Activated CD8-positive, alpha-beta memory T cell treated with anti-CD3 and anti-CD28 coated beads for 48 hours (primary cell): ENCODE results near the gene UCKL1.
"Not testable (repeated sequence)": the region's sequence is repeated elsewhere in the genome, so short reads cannot be mapped to it uniquely, and the experiment has no call there.

ENCODE experiments used
- DNase-seq, 3 experiments: peaks; one replicate each; pipeline ENCODE4 v3.0.0-alpha.2; 2020; ENCODE audit warnings: low read depth in 2 of 3, low spot score in 2 of 3

Gene UCKL1

DNA sequence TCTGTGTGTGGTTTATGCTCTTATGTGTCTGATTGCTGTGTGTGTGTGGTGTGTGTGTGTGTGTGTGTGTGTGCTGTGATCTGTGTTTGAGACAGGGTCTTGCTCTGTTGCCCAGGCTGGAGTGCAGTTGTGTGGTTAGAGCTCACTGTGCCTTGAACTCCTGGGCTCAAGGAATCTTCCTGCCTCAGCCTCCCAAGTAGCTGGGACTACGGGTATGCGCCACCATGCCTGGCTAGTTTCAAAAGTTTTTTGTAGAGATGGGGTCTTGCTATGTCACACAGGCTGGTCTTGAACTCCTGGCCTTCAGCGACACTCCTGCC lies 16.9 kb upstream of the UCKL1 start:
- DNase-seq, result no peak

- DNase-seq, result no peak
Observed at GRCh38 chr20:63972312-63973159, 16.3 kb upstream of the UCKL1 start.

- DNase-seq, result not testable (repeated sequence)
Observed at GRCh38 chr20:63971960-63972311, 15.7 kb upstream of the UCKL1 start.

DNA sequence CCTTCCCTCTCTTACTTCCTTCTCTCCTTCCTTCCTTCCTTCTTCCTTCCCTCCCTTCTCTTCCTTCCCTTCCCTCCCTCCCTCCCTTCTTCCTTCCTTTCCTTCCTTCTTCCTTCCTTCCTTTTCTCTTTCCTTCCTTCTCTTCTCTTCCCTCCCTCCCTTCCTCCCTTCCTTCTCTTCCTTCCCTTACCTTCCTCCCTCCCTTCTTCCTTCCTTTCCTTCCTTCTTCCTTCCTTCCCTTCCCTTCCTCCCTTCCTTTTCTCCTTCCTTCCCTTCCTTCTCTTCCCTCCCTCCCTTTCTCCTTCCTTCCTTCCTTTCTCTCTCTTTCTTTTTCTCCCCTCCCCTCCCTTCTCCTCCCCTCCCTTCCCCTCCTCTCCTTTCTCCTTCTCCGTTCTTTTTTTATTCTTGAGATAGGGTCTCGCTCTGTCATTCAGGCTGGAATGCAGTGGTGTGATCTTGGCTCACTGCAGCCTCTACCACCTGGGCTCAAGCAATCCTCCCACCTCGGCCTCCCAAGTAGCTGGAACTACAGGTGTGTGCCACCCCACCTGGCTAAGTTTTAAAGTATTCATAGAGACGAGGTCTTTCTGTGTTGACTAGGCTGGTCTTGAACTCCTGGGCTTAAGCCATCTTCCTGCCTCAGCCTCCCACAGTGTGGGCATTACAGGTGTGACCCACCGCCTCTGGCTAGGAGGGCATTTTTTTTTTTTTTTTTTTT lies 14.7 kb upstream of the UCKL1 start:
- no peak for DNase-seq

- DNase-seq, result no peak
Observed at GRCh38 chr20:63969838-63970713, 13.9 kb upstream of the UCKL1 start, which contains the start of gene ZNF512B. Gene ZNF512B, minus strand, starts transcription at chr20:63969930. Its CDS starts 1,980 bp downstream, at chr20:63967950.

DNA sequence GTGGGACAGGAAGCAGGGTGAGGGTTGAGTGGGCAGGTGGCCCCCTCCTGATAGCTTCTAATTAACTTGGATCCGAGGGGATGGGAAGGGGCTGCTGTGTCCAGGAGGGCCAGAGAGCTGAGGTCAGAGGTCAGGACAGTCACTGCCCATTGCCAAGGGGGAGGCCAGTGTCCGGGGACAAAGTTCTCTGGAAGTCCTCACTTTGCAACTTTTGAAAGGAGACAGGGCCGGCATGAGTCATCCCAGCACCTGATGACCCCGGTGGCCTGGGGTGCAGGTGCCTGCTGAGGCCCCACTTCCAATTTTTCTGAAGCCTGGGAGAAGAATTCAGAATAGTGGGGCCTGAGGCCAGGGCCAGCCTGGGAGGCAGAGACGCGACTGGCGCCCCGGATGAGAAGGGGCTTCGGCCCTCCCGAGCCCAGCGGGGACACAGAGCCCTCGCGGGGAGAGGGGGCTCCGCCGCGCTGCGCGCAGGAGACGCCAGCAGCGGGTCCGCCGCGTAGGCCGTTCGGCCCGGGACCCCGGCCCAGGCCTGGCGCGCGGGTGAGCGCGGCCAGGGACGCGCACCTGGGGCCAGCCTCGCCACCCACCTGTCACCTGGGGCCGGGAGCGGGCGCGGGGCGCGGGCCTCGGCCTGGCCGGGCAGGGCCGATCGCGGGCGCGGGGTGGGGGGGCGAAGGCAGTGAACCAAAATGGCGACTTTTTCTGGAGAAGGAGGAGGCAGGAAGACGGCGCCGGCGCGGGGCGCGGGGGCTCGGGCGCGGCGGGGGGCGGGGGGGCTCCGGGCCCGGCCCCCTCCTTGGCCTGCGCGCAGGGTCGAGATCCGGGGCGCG lies 12.9 kb upstream of the UCKL1 start:
- DNase-seq, result no peak

- no peak for DNase-seq
Observed at GRCh38 chr20:63968136-63968927, 12.1 kb upstream of the UCKL1 start.

- DNase-seq, result no peak
Observed at GRCh38 chr20:63967330-63968135, 11.3 kb upstream of the UCKL1 start.

DNA sequence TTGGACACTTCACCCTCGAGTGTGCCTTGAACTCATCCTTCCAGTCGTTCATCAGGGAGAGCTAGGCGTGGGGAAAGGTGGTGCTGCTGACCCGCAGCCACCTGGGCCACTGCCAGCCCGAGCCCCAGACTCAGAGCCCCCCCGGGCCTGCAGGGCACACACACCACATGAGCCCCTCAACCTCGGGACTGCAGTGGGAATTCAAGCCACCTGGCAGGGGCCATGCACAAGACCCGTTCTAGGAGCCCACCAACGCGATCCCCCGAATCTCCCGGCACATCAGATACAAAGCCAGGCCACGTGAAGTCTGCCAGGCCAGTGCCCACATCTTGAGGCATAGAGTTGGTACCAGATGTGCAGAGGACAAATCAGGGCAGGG lies 10.7 kb upstream of the UCKL1 start:
- no peak for DNase-seq

DNA sequence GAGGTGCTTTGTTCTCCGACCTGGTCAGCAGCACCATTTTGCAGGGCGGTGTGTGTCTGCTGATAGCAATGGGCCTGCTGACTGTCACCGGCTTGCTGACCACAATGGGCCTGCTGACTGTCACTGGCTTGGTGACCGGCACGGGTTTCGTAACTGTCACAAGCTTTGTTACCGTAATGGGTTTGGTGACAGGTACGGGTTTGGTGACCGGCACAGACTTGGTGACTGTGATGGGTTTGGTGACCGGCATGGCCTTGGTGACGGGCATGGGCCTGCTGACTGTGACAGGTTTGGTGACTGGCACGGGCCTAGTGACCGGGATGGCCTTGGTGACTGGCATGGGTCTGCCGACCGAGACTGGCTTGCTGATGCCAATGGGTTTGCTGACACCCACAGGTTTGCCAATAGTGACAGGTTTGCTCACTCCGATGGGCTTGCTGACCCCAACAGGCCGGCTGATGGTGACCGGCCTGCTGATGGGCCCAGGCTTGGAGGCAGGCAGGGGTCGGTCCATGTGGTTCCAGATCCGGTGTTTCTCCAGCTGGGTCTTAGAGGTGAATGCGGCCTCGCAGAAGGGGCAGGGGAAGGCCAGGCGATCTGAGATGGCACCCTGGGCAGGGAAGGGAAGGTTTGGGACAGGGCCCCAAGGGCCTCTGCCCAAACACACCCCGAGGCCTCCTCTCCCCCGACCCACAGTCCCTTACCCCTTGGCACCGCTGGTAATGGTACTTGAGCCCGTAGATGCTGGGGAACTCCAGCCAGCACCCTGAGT lies 10.1 kb upstream of the UCKL1 start:
- no peak for DNase-seq

DNA sequence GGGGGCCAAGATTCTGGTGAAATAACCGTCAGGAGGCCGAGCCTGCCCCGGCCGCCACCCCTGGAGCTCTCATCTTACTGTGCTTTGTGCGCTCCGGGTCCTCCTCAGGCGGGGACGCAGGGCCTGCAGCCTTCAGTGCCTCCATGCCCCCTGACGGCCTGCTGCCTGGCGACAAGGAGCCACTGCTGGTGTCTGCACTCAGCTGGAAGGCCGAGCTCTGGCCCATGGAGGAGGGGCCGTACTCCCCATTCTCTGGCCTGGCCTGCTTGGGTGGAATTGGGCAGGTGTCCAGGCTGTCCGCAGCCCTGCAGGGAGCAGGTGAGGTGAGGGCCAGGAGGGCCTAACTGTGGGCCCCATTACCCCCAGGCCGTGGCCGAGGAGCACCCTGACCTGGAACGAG lies 8.2 kb upstream of the UCKL1 start:
- no peak for DNase-seq

GRCh38 chr20:63963784-63964301 lies 7.6 kb upstream of the UCKL1 start:
- no peak for DNase-seq

- no peak for DNase-seq
Observed at GRCh38 chr20:63963348-63963741, 7.1 kb upstream of the UCKL1 start.

- DNase-seq, result no peak
Observed at GRCh38 chr20:63962426-63963347, 6.5 kb upstream of the UCKL1 start.

DNA sequence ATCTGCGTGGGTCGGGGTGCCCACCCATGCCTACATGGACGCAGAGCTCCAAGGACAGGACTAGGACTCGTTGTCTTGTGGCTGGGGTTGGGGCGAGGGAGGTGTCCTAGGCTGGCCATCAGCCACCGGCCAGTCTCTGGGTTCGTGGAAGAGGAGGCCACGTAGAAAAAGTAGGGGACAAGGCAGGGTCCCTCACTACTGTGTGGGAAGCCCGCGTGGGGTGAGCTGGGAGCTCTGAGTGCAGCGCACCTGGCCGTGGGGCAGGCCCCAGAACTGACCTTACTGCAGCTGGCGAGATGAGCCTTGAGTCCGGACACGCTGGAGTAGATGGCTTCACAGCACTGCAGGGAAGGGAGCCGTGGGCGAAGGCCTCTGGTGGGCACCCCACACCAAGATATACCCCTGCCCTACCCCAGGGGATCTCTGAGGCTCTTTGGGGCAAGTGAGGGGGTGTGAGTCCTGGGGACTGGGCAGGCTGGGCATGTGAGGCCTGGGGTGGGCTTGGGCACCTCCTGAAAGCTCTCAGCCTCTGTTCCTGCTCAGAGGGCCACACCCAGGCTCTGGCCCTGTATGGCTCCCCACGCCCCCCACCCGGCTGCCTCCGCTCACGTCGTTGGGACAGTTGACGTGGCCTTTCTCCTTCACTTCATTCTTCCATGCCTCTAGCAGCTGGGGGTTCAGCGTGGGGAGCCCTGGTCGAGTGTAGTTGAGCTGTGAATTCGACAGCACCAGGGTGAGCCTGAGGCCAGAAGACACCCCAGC lies 5.6 kb upstream of the UCKL1 start:
- DNase-seq, result no peak
